GM18873 (cell line): ENCODE results near the gene AVPI1.
"Not testable (repeated sequence)": the region's sequence is repeated elsewhere in the genome, so short reads cannot be mapped to it uniquely, and the experiment has no call there.

Source experiments
- ATAC-seq: cut with Tn5 transposase; IDR thresholded peaks from one replicate; pipeline ENCODE4 v1.9.1; 2021; ENCODE audit warnings: mild to moderate bottlenecking, moderate library complexity, moderate number of reproducible peaks; ENCODE audit not compliant: unreplicated experiment, low FRiP score

The AVPI1 gene

DNA sequence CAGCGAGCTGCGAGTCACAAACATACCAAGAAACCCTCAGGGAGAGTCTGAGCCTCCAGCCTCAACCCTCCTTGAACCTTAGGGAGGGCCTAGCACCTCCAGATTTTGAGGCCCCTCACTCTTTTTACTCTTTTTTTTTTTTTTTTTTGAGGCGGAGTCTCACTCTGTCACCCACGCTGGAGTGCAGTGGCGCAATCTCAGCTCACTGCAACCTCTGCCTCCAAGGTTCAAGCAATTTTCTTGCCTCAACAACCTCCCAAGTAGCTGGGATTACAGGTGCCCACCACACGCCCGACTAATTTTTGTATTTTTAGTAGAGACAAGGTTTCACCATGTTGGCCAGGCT lies 2.7 kb downstream of the AVPI1 start:
- not testable (repeated sequence) for ATAC-seq

- no peak for ATAC-seq
Observed at GRCh38 chr10:97683556-97684367, 3.3 kb downstream of the AVPI1 start.

DNA sequence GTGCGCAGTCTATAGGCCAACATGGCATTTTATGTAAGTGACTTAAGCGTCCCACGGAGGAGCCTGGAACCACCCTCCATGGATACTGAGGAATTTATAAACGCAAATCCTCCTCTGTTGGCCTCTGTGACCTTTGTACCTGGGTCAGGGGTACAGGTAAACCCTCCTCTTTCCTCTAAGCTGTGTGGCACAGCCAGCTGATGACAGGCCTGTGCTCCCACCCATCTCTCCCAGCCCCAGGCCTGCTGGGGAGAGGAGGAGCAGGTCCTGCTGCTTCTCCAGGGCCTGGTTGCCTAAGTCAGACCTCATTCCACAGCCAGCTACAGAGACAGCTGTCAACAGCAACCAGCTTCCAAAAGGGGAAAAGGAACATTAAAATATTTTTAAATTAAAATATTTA lies 5.0 kb downstream of the AVPI1 start:
- ATAC-seq = no peak

- ATAC-seq = no peak
Observed at GRCh38 chr10:97679594-97679993, 7.4 kb downstream of the AVPI1 start.

- no peak for ATAC-seq
Observed at GRCh38 chr10:97676770-97677581, 10.1 kb downstream of the AVPI1 start.

GRCh38 chr10:97675222-97675621 lies 11.8 kb downstream of the AVPI1 start:
- no peak for ATAC-seq

DNA sequence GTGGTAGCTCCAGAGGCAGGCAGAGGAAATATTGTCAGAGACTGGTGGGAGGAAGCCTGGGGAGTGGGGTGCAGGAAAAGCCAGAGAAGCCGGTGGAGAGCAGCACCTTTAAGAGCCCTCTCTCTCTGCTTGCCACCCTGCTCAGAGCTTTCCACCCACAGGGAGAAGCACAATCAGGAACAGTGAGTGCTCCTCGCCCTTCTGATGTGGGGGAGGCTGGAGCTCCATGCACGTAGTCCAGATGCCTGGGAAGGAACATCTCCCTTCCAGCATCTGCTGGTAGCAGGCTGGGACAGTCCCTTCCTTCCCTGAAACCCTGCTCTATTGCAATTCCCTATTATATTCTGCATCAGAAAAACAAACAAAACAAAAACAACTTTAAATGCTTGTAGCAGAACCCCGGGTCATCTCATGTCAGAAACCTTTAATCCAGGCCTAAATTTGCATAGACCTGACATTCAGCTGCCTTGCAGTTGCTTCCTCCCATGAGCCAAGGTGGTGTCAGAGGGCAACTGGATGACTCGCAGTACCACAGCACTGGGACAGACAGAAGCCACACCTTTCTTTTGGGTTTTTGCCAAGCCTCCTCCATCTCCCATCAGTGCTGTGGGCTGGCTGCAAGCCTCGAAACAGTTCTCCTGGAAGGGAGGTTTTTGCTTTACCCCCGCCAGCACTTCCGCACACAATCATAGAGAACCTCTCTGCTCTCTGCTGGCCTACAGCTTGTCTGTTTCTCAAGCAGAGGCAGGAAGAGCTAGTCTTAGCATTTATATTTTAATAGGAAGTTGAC lies 13.1 kb downstream of the AVPI1 start:
- ATAC-seq = no peak

DNA sequence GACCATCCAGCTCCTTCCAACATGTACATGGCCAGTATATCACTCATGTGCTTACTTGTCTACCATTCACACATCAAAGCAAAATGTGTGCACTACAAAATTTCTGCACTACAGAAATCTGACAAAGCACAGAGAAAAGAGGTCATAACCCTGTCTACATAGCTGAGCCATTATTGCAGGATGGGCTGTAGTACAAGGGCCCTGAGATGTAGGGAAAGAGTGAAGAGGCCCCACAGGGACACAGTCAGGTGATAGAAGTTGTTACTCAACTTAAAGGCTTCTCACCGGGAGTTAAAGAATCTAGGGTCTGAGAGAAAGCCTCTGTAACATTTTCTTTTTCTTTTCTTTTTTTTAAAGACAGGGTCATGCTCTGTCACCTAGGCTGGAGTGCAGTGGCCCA lies 17.5 kb downstream of the AVPI1 start:
- ATAC-seq = no peak

GRCh38 chr10:97667463-97667862 lies 19.6 kb downstream of the AVPI1 start:
- ATAC-seq = no peak

GRCh38 chr10:97666992-97667391 lies 20.0 kb downstream of the AVPI1 start:
- ATAC-seq = no peak

- ATAC-seq = no peak
Observed at GRCh38 chr10:97664282-97664850, 22.7 kb downstream of the AVPI1 start.

DNA sequence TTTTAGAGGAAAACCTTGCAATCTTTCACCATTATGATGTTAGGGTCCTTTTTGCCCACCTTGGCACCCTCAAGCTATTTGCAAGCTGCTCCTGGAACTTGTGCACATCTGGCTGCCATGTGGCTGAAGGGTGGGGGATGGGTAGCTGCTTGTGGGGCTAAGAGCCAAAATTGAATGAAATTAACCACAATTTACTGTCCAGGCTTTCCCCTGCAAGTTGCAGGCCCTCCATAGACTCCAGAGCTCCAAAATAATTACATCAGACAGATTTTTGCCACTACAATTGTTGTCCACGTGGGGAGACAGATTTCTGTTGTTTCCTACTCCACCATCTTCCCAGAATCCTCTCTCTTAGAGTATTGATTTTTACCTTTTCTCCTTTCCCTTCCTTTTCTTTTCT lies 27.5 kb downstream of the AVPI1 start:
- no peak for ATAC-seq

GRCh38 chr10:97656777-97657176 lies 30.3 kb downstream of the AVPI1 start:
- ATAC-seq = no peak

- no peak for ATAC-seq
Observed at GRCh38 chr10:97651773-97652172, 35.3 kb downstream of the AVPI1 start.

DNA sequence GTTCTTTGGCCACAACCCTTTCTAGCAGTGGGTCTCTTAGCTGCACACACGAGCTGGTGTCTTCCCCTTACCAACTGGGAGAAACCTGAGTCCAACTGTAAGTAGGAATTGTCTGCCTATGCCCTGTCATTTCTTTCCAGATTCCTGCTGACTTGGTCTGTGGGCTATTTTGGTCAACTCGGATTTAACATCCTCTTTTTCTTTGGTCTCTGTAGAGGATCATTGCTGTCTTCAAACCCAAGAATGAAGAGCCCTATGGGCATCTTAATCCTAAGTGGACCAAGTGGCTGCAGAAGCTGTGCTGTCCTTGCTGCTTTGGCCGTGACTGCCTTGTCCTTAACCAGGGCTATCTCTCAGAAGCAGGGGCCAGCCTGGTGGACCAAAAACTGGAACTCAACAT lies 36.3 kb downstream of the AVPI1 start:
- no peak for ATAC-seq

DNA sequence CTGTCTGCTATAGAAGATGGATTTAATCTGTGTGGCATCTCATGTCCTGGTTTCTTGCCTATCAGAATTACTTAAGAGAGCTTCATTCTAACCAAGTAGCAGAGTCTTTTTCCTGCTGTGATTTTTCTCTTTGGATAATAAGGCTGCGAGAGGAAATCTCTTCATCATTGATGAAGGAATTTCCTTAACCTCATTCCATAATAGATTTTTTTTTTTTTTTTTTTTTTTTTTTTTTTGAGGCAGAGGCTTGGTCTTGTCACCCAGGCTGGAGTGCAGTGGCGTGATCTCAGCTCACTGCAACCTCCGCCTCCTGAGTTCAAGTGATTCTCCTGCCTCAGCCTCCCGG lies 37.7 kb downstream of the AVPI1 start:
- ATAC-seq = not testable (repeated sequence)

DNA sequence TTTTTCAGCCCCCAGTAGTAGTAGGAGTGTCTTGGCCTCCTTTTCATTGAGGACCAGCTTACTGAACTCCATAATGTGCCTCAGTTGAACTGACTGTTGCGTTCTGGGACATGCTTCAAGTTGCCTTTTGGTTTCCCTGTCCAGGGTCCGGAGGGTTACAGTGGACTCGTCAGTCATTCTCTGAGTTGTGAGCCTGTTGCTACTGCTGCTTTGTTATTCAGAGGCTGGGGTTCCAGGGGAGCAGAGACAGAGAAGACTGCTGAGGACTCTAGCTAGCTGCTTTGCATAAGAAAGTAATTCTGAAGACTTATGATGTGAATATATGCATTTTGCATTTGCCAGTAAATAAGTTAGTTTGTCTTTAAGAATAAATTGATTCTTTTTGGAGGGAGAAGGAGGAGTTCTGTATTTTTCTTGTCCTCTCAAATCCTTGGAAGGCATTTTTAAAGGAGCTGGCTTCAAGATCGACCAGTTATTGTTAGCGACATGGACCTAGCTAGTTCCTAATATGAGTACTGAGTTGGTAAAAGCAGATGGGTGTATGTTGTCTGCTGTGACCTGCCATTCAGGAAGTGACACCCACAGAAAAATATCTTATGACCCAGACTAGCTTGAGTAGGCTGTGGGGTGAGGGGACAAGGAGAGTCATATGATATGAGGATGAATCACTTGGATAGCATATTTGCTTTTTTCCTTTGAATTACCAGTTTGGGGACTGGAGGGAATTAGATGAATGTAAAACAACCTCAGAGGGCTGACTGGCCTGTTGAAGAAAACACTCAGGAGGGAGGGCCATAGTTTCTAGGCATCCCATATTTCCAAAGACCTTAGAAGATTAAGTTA lies 38.3 kb downstream of the AVPI1 start:
- ATAC-seq = no peak

GRCh38 chr10:97647556-97647955 lies 39.5 kb downstream of the AVPI1 start:
- no peak for ATAC-seq

DNA sequence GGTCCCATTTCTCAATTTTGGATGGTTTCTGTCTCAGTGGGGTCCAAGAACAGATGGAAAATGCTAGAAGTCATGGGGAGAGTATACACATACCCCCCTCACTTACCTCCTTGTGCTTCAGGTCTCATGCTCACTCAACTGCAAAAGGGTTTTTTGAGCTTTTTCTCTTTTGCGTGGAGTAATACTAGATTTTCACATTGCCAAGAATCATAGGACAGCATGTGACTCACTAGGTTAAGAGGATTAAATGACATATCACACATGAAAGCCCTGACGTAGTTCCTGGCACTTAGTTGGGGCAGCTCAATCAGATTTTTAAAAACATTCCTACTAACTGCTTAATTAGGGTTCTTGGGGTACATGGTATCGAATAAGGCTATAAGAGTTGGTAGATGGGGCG lies 42.1 kb downstream of the AVPI1 start:
- no peak for ATAC-seq

- no peak for ATAC-seq
Observed at GRCh38 chr10:97643441-97643985, 43.5 kb downstream of the AVPI1 start.
